Activated CD8-positive, alpha-beta memory T cell treated with anti-CD3 and anti-CD28 coated beads, Interleukin-2, amount 10 ng/mL, durations not matched to agents 7 days and 5 days (primary cell): ENCODE data around the gene NR4A1. TPM values are rescaled to one million over a fixed set of nuclear protein-coding genes. Genes with fewer than 3 reads are reported as not detected.
A peak's percentile ranks its signal among the peaks of the same experiment; 100 is the strongest.

Source experiments
- ATAC-seq: fragments of 150-1000 bp; cut with Tn5 transposase; one replicate; pipeline ENCODE4 v1.10.0; 2021; ENCODE audit warnings: moderate library complexity
- CTCF ChIA-PET: fragments of 350-600 bp; sonication (Branson Sonifier 250); formaldehyde crosslinking; loops from one replicate; lab custom pipeline; 2021; ENCODE audit warnings: antibody characterized with exemption; lab: Charles Lee
- DNase-seq: peaks from one replicate; pipeline ENCODE4 v3.0.0-alpha.2; 2020
- H3K27ac Mint-ChIP-seq: one replicate; pipeline ENCODE4 v1.8.0; 2021; ENCODE audit warnings: mild to moderate bottlenecking, mixed read lengths
- H3K27me3 Mint-ChIP-seq: one replicate; pipeline ENCODE4 v1.8.0; 2021; ENCODE audit warnings: mixed read lengths
- H3K36me3 Mint-ChIP-seq: one replicate; pipeline ENCODE4 v1.8.0; 2021; ENCODE audit warnings: mild to moderate bottlenecking, mixed read lengths
- H3K4me1 Mint-ChIP-seq: one replicate; pipeline ENCODE4 v1.8.0; 2021; ENCODE audit warnings: mixed read lengths
- H3K4me3 Mint-ChIP-seq: one replicate; pipeline ENCODE4 v1.8.0; 2021; ENCODE audit warnings: mild to moderate bottlenecking, moderate library complexity, mixed read lengths
- H3K9me3 Mint-ChIP-seq: one replicate; pipeline ENCODE4 v1.8.0; 2022; ENCODE audit warnings: low read depth, mixed read lengths
- total RNA-seq, 2 experiments: library from RNA; stranded (reverse); gene quantifications; one replicate each; pipeline ENCODE4 v1.2.3, GENCODE V29; 2021

The NR4A1 gene
- total RNA-seq, 2 experiments from 2014 or later = 8.4 to 41.8 TPM

- ATAC-seq (peak; percentile 78), DNase-seq (peak; percentile 75)
- Mint-ChIP-seq H3K27me3 (peaks cover 15% of the 10 kb centered on the region), H3K27ac (no peak overlapping the region), H3K4me3 (no peak overlapping the region), H3K4me1 (peaks cover 4% of the 10 kb centered on the region), H3K9me3 (no peaks in the 10 kb centered on the region), H3K36me3 (no peaks in the 10 kb centered on the region)
- CTCF ChIA-PET = interaction anchor here (0.7 to 15.9 kb wide), 12 partner anchors 12 to 90 kb away, joined by 3 to 410 read pairs (median 4); partner anchors contain the start of gene ATG101
These were observed 31.9 kb downstream of the NR4A1 start for GRCh38 chr12:52082988-52083637.

- H3K4me1 Mint-ChIP-seq = peaks cover 4% of the 10 kb centered on the region
- CTCF ChIA-PET = interaction anchor here (0.8 to 15.9 kb wide), 10 partner anchors 13 to 90 kb away, joined by 3 to 410 read pairs (median 5); partner anchors contain the start of gene ATG101
- peaks cover 20% of the 10 kb centered on the region for H3K27me3 Mint-ChIP-seq
- DNase-seq (no peak), ATAC-seq (no peak)
- no peaks in the 10 kb centered on the region for H3K9me3 Mint-ChIP-seq
- no peaks in the 10 kb centered on the region for H3K36me3 Mint-ChIP-seq
- H3K4me3 Mint-ChIP-seq = no peak overlapping the region
- H3K27ac Mint-ChIP-seq = no peak overlapping the region
These were observed 32.4 kb downstream of the NR4A1 start for GRCh38 chr12:52083638-52083996.

- no peak overlapping the region for H3K27ac Mint-ChIP-seq
These were observed 33.4 kb downstream of the NR4A1 start for GRCh38 chr12:52084491-52085231.

GRCh38 chr12:52085682-52086180, 34.5 kb downstream of the NR4A1 start:
- no peak overlapping the region for H3K27ac Mint-ChIP-seq
- no peaks in the 10 kb centered on the region for H3K9me3 Mint-ChIP-seq
- ATAC-seq (no peak), DNase-seq (no peak)
- no peak overlapping the region for H3K4me3 Mint-ChIP-seq
- H3K36me3 Mint-ChIP-seq = no peaks in the 10 kb centered on the region
- peaks cover 39% of the 10 kb centered on the region for H3K27me3 Mint-ChIP-seq
- peaks cover 4% of the 10 kb centered on the region for H3K4me1 Mint-ChIP-seq
- CTCF ChIA-PET = interaction anchor here (2.3 to 15.9 kb wide), 3 partner anchors 15 to 60 kb away, joined by 5 to 410 read pairs (median 78); partner anchors contain the start of gene ATG101

More at GRCh38 chr12:52084491-52085231, 33.4 kb downstream of the NR4A1 start:
- Mint-ChIP-seq H3K4me1 (peaks cover 4% of the 10 kb centered on the region), H3K9me3 (no peaks in the 10 kb centered on the region), H3K36me3 (no peaks in the 10 kb centered on the region), H3K4me3 (no peak overlapping the region), H3K27me3 (peaks cover 29% of the 10 kb centered on the region)
- DNase-seq (no peak), ATAC-seq (no peak)
- CTCF ChIA-PET = interaction anchor here (1.4 to 15.9 kb wide), 7 partner anchors 14 to 92 kb away, joined by 3 to 410 read pairs (median 5); partner anchors contain the start of gene ATG101

- ATAC-seq (no peak), DNase-seq (no peak)
- CTCF ChIA-PET = interaction anchor here (7.0 to 15.9 kb wide), 2 partner anchors 16 to 61 kb away, joined by 78 to 410 read pairs; partner anchors contain the start of gene ATG101
- Mint-ChIP-seq H3K27ac (no peak overlapping the region), H3K4me1 (peaks cover 4% of the 10 kb centered on the region), H3K4me3 (no peak overlapping the region), H3K27me3 (peaks cover 45% of the 10 kb centered on the region), H3K9me3 (no peaks in the 10 kb centered on the region), H3K36me3 (no peaks in the 10 kb centered on the region)
These were observed 35.1 kb downstream of the NR4A1 start for GRCh38 chr12:52086366-52086765.

GRCh38 chr12:52086944-52087835, 35.9 kb downstream of the NR4A1 start:
- H3K27ac Mint-ChIP-seq = no peak overlapping the region
- peaks cover 2% of the 10 kb centered on the region for H3K4me1 Mint-ChIP-seq
- peaks cover 53% of the 10 kb centered on the region for H3K27me3 Mint-ChIP-seq
- DNase-seq (no peak), ATAC-seq (no peak)
- H3K9me3 Mint-ChIP-seq = no peaks in the 10 kb centered on the region
- no peaks in the 10 kb centered on the region for H3K36me3 Mint-ChIP-seq
- H3K4me3 Mint-ChIP-seq = no peak overlapping the region
- CTCF ChIA-PET = interaction anchor here (1.2 to 15.9 kb wide), 3 partner anchors 18 to 61 kb away, joined by 3 to 410 read pairs (median 5); partner anchors contain the start of gene ATG101

- H3K27me3 Mint-ChIP-seq = peaks cover 60% of the 10 kb centered on the region
- H3K4me3 Mint-ChIP-seq = no peak overlapping the region
- H3K36me3 Mint-ChIP-seq = no peaks in the 10 kb centered on the region
- CTCF ChIA-PET = interaction anchor here (1.0 to 15.9 kb wide), 4 partner anchors 19 to 62 kb away, joined by 3 to 410 read pairs (median 4); partner anchors contain the start of gene ATG101
- ATAC-seq = no peak
- no peak overlapping the region for H3K27ac Mint-ChIP-seq
- no peak for DNase-seq
- peaks cover 2% of the 10 kb centered on the region for H3K4me1 Mint-ChIP-seq
- H3K9me3 Mint-ChIP-seq = no peaks in the 10 kb centered on the region
These were observed 36.9 kb downstream of the NR4A1 start for GRCh38 chr12:52087961-52088820.

- CTCF ChIA-PET = interaction anchor here (1.0 to 15.9 kb wide), 2 partner anchors 31 to 64 kb away, joined by 3 to 410 read pairs; no protein-coding TSS in a partner anchor
- H3K36me3 Mint-ChIP-seq = no peaks in the 10 kb centered on the region
- no peak overlapping the region for H3K27ac Mint-ChIP-seq
- H3K9me3 Mint-ChIP-seq = no peaks in the 10 kb centered on the region
- ATAC-seq (no peak), DNase-seq (no peak)
- H3K4me3 Mint-ChIP-seq = no peak overlapping the region
- H3K27me3 Mint-ChIP-seq = peaks cover 65% of the 10 kb centered on the region
- H3K4me1 Mint-ChIP-seq = no peaks in the 10 kb centered on the region
These were observed 38.2 kb downstream of the NR4A1 start for GRCh38 chr12:52089491-52089890.

- ATAC-seq (no peak), DNase-seq (no peak)
- Mint-ChIP-seq H3K4me1 (no peaks in the 10 kb centered on the region), H3K27ac (no peak overlapping the region), H3K9me3 (no peaks in the 10 kb centered on the region), H3K27me3 (peaks cover 65% of the 10 kb centered on the region), H3K36me3 (no peaks in the 10 kb centered on the region), H3K4me3 (no peak overlapping the region)
- CTCF ChIA-PET = interaction anchor here (0.8 to 15.9 kb wide), 3 partner anchors 16 to 65 kb away, joined by 3 to 410 read pairs (median 5); no protein-coding TSS in a partner anchor
These were observed 39.0 kb downstream of the NR4A1 start for GRCh38 chr12:52090291-52090690.

- no peaks in the 10 kb centered on the region for H3K9me3 Mint-ChIP-seq
- no peaks in the 10 kb centered on the region for H3K36me3 Mint-ChIP-seq
- H3K4me3 Mint-ChIP-seq = no peak overlapping the region
- CTCF ChIA-PET = interaction anchor here (0.6 to 1.5 kb wide), 4 partner anchors 15 to 487 kb away, joined by 3 to 11 read pairs (median 4); no protein-coding TSS in a partner anchor
- H3K27me3 Mint-ChIP-seq = peaks cover 65% of the 10 kb centered on the region
- ATAC-seq (no peak), DNase-seq (no peak)
- H3K27ac Mint-ChIP-seq = no peak overlapping the region
- H3K4me1 Mint-ChIP-seq = no peaks in the 10 kb centered on the region
These were observed 39.8 kb downstream of the NR4A1 start for GRCh38 chr12:52091061-52091460.

- Mint-ChIP-seq H3K4me1 (no peaks in the 10 kb centered on the region), H3K4me3 (no peak overlapping the region), H3K36me3 (no peaks in the 10 kb centered on the region), H3K9me3 (no peaks in the 10 kb centered on the region), H3K27ac (no peak overlapping the region), H3K27me3 (peaks cover 62% of the 10 kb centered on the region)
- CTCF ChIA-PET = interaction anchor here (0.6 to 1.5 kb wide), 2 partner anchors 66 to 486 kb away, joined by 3 to 11 read pairs; no protein-coding TSS in a partner anchor
- no peak for ATAC-seq
- no peak for DNase-seq
These were observed 40.6 kb downstream of the NR4A1 start for GRCh38 chr12:52091869-52092268.
